Liver (tissue), 3 donors: Measurements from ENCODE around the gene METTL8.

Source experiments
- GABPA ChIP-seq, 2 donors: IDR thresholded peaks in 1 of 2; conservative IDR thresholded peaks in 1 of 2; 2 replicates each; pipeline ENCODE4 v1.6.1; 2016; ENCODE audit warnings: antibody characterized with exemption in 2 of 2, mild to moderate bottlenecking in 1 of 2, moderate library complexity in 1 of 2
- JUND ChIP-seq, 2 donors: IDR thresholded peaks; 2 replicates each; pipeline ENCODE4 v1.6.1; 2016; ENCODE audit warnings: antibody characterized with exemption in 2 of 2
- RAD21 ChIP-seq, 2 donors: IDR thresholded peaks; 2 replicates each; pipeline ENCODE4 v1.6.1; 2016; ENCODE audit warnings: antibody characterized with exemption in 2 of 2, mild to moderate bottlenecking in 2 of 2
- TAF1 ChIP-seq: conservative IDR thresholded peaks from 2 replicates; pipeline ENCODE4 v1.6.1; 2016; ENCODE audit warnings: antibody characterized with exemption, mild to moderate bottlenecking
- TF ChIP-seq, protein P1 (sequence below): fragments of 150-350 bp; IDR thresholded peaks from 2 replicates; pipeline ENCODE4 v1.5.1; 2017; ENCODE audit warnings: improper control_type of control experiment, low read depth, low read length; ENCODE audit not compliant: missing input control
- TF ChIP-seq, protein P2 (sequence below): IDR thresholded peaks from 2 replicates; pipeline ENCODE4 v1.6.1; 2016; ENCODE audit warnings: antibody characterized with exemption
- TF ChIP-seq, protein P3 (sequence below): IDR thresholded peaks from 2 replicates; pipeline ENCODE4 v1.6.1; 2016; ENCODE audit warnings: antibody characterized with exemption, mild to moderate bottlenecking
- donor health status: healthy.
- donor health status: healthy.

DNA sequence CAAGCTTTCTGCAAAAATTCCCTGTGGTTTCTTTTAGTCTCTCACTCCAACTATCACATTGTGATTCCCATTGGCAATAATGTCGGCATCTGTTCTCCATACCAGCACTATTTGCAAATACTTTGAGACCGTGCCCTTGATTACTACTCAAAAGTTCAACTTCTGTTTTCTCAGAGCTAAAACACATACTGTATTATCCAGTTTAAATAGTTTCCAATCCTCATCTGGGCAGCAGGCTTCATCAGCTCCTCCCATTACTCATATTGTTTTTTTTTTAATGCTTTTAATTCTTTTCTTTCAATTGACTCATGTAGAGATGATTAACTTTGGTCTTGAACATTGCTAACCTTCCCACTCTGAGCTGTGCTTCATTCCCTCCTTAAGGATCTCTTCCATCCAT is 135.8 kb downstream of the METTL8 start:
- TF ChIP-seq, protein P1, sequence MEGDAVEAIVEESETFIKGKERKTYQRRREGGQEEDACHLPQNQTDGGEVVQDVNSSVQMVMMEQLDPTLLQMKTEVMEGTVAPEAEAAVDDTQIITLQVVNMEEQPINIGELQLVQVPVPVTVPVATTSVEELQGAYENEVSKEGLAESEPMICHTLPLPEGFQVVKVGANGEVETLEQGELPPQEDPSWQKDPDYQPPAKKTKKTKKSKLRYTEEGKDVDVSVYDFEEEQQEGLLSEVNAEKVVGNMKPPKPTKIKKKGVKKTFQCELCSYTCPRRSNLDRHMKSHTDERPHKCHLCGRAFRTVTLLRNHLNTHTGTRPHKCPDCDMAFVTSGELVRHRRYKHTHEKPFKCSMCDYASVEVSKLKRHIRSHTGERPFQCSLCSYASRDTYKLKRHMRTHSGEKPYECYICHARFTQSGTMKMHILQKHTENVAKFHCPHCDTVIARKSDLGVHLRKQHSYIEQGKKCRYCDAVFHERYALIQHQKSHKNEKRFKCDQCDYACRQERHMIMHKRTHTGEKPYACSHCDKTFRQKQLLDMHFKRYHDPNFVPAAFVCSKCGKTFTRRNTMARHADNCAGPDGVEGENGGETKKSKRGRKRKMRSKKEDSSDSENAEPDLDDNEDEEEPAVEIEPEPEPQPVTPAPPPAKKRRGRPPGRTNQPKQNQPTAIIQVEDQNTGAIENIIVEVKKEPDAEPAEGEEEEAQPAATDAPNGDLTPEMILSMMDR = no peak
- TF ChIP-seq RAD21 (IDR thresholded peaks at IDR 0.05) = no peak
- TF ChIP-seq, protein P2, sequence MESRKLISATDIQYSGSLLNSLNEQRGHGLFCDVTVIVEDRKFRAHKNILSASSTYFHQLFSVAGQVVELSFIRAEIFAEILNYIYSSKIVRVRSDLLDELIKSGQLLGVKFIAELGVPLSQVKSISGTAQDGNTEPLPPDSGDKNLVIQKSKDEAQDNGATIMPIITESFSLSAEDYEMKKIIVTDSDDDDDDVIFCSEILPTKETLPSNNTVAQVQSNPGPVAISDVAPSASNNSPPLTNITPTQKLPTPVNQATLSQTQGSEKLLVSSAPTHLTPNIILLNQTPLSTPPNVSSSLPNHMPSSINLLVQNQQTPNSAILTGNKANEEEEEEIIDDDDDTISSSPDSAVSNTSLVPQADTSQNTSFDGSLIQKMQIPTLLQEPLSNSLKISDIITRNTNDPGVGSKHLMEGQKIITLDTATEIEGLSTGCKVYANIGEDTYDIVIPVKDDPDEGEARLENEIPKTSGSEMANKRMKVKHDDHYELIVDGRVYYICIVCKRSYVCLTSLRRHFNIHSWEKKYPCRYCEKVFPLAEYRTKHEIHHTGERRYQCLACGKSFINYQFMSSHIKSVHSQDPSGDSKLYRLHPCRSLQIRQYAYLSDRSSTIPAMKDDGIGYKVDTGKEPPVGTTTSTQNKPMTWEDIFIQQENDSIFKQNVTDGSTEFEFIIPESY = no peak
- TF ChIP-seq JUND (IDR thresholded peaks at IDR 0.05) = no peak
- TF ChIP-seq GABPA (IDR thresholded peaks at IDR 0.05 in 1 of 2, conservative IDR thresholded peaks at IDR 0.05 in 1 of 2) = no peak
- TF ChIP-seq, protein P3, sequence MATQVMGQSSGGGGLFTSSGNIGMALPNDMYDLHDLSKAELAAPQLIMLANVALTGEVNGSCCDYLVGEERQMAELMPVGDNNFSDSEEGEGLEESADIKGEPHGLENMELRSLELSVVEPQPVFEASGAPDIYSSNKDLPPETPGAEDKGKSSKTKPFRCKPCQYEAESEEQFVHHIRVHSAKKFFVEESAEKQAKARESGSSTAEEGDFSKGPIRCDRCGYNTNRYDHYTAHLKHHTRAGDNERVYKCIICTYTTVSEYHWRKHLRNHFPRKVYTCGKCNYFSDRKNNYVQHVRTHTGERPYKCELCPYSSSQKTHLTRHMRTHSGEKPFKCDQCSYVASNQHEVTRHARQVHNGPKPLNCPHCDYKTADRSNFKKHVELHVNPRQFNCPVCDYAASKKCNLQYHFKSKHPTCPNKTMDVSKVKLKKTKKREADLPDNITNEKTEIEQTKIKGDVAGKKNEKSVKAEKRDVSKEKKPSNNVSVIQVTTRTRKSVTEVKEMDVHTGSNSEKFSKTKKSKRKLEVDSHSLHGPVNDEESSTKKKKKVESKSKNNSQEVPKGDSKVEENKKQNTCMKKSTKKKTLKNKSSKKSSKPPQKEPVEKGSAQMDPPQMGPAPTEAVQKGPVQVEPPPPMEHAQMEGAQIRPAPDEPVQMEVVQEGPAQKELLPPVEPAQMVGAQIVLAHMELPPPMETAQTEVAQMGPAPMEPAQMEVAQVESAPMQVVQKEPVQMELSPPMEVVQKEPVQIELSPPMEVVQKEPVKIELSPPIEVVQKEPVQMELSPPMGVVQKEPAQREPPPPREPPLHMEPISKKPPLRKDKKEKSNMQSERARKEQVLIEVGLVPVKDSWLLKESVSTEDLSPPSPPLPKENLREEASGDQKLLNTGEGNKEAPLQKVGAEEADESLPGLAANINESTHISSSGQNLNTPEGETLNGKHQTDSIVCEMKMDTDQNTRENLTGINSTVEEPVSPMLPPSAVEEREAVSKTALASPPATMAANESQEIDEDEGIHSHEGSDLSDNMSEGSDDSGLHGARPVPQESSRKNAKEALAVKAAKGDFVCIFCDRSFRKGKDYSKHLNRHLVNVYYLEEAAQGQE = no peak
- no peak for TF ChIP-seq TAF1
